HG03442 (cell line): Measurements from ENCODE around the gene NCEH1.

Experiments
- ATAC-seq: cut with Tn5 transposase; IDR thresholded peaks from one replicate; pipeline ENCODE4 v1.9.1; 2021; ENCODE audit warnings: mild to moderate bottlenecking, moderate library complexity; ENCODE audit not compliant: unreplicated experiment

The NCEH1 gene

GRCh38 chr3:172648747-172649146, 62.1 kb downstream of the NCEH1 start:
- ATAC-seq: no peak

DNA sequence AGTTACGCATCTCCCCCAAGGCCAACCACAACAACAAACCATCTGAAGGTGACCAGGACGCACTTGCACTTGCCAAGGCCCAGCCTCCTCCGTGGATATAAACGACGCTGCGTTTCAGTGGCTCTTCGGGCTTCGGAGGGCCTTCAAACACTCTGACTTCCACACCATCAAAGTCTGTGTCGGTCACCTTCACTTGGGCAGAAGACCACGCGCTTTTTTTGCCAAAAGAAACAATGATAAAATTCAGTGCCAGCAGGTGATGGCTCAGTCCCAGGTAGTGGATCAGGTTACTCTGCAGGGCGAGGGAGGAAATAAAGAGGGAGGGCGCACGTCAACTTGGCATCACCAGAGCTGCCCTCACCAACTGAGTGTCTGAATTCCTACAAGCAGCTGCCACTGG, 63.0 kb downstream of the NCEH1 start:
- ATAC-seq: no peak

GRCh38 chr3:172647080-172647479, 63.8 kb downstream of the NCEH1 start:
- no peak for ATAC-seq

DNA sequence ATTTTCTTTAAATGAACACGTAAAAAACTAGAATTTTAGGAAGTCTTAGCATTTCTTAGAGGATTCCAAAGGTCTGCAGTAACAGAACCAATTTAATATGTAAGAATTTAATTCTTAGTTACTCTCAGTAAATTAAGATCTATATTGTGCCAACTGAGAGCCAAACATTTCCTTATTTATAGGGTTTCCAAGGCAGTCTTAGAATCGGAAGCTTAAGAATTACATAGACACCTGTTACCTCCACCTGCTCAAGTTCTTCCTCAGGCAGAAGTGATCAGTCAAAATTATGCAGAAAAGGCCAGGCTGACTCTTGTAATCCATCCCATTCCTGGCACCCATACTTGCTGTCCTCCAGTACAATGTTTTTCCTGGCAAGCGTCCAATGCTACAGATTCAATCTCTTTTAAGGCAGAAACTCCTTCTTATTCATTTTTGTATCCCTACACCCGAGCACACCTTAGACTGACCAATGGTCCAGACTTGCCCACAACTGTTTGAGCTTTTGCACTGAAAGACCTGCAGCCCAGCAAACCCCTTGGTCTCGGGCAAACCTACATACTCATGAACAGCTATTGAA, 64.3 kb downstream of the NCEH1 start:
- no peak for ATAC-seq

GRCh38 chr3:172644258-172644657, 66.6 kb downstream of the NCEH1 start:
- no peak for ATAC-seq

GRCh38 chr3:172643506-172644179, 67.2 kb downstream of the NCEH1 start:
- no peak for ATAC-seq

GRCh38 chr3:172641291-172641690, 69.6 kb downstream of the NCEH1 start:
- ATAC-seq: no peak

DNA sequence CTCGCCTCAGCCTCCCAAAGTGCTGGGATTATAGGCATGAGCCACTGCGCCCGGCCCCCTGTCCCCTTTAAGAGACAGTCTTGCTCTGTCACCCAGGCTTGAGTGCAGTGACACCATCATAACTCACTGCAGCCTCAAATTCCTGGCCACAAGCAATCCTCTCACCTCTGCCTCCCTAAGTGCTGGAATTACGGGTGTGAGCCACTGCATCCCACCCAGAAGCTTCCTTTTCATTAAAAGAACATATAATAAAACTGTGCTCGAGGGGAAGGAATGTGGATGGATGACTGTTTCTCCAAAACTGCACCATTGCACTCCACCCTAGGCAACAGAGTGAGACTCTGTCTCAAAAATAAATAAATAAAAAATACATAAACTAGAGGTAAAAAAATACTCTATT, 70.1 kb downstream of the NCEH1 start:
- ATAC-seq: no peak

- ATAC-seq: peak; percentile 100
Measured at GRCh38 chr3:172635588-172635987, 75.3 kb downstream of the NCEH1 start.

- ATAC-seq: no peak
Measured at GRCh38 chr3:172634948-172635347, 75.9 kb downstream of the NCEH1 start.

DNA sequence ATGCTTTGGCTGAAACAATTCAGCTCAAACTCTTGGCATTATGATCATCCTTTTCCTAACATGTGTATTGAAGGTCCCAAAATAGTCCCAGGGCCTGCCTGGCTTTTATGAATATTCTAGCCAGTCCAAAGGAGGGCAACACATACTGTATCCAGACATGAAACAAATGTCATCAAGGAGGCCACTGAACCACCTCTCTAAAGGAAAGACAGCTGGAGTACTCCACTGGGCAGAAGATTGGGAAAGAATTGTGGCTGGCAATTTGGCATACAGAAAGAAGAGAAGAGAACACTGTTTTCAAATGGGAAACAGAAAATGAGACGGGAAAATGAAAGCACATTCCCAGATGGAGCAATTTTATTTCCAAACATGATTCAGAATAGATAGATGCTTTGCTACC, 80.6 kb downstream of the NCEH1 start:
- no peak for ATAC-seq

GRCh38 chr3:172629470-172629869, 81.4 kb downstream of the NCEH1 start:
- ATAC-seq: no peak

DNA sequence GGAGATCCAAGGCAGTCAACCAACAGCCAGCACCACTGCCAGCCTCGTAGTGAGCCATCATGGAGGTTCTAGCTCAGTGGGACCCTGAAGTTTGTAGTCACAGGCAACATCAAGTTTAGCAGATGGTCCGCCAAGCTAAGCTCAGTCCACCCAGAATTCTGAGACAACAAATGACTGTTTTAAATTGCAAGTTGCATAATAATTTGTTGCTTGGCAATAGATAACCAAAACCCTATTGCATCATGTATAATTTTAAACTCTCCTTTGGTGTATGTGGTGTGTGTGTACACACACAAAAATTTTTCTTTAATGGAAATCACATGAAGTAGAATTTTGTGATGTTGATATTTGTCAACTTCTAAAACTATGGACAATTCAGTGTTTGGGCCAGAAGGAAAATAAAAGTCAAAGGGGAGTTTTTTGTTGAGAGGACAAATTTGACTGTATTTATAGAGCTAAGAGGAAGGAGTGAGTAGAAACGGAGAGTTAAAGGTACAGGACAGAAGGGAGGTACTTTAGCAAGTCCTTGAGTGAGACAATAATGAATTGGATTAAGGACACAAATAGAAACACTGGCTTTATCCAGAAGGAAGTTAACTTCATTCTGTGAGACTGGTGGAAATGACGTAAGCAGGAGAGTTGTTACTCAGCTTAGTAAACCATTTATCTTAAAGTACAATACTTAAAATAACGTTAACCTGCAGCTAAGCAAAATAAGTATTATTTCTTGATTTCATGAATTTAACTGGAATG, 83.6 kb downstream of the NCEH1 start:
- ATAC-seq: no peak

GRCh38 chr3:172626021-172626640, 84.7 kb downstream of the NCEH1 start:
- no peak for ATAC-seq

DNA sequence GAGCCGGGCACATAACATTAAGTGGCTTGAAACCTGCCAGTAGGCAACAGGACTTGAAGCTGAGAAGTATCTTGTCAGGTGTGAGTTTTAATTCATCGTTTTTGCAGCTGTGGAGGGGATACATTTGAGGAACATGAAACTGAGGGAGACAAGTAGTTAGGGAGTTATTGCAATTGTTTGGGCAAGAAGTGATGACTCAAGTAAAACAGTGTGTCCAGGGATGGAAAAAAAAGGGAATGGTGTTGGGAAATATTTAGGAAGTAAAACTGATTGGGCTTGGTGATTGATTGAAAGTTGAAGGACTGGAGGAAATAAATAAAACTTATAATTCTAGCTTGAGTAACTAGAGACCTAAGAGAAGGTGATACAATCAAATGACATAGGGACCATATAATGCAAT, 85.5 kb downstream of the NCEH1 start:
- no peak for ATAC-seq

- no peak for ATAC-seq
Measured at GRCh38 chr3:172624999-172625398, 85.9 kb downstream of the NCEH1 start.

GRCh38 chr3:172622916-172623700, 87.8 kb downstream of the NCEH1 start:
- ATAC-seq: no peak

- no peak for ATAC-seq
Measured at GRCh38 chr3:172622156-172622555, 88.7 kb downstream of the NCEH1 start.

DNA sequence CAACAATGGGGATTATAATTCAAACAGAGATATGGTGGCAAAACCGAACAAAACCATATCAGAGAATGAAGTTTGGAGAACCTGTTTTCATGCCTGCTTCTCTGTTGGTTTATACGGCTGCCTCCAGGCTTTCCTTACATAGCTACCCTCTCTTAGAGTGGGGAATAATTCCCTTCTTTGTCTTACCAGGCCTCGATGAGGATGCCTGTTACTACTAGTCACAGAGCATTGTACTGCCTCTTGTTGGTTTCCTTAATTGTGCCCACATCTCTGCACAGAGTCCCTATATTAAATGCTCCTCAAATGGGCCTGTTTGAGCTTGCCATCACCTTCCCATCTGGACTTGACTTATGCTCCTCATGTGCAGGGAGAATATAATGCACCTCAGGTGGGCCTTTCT, 92.9 kb downstream of the NCEH1 start:
- ATAC-seq: no peak

- no peak for ATAC-seq
Measured at GRCh38 chr3:172617013-172617706, 93.7 kb downstream of the NCEH1 start.
